CD4-positive, alpha-beta T cell (primary cell): ENCODE measurements around the gene CACNA1D. TPM values are rescaled to one million over a fixed set of nuclear protein-coding genes. Genes with fewer than 3 reads are reported as not detected.

ENCODE experiments used
- ATAC-seq: fragments of 200-7000 bp; cut with Tn5 transposase; one replicate; pipeline ENCODE4 v1.10.0; 2022; ENCODE audit warnings: mild to moderate bottlenecking; ENCODE audit not compliant: poor library complexity
- CTCF ChIA-PET: fragments of 350-600 bp; sonication (Branson Sonifier 250); formaldehyde crosslinking; loops from one replicate; lab custom pipeline; 2021; ENCODE audit warnings: antibody characterized with exemption, inconsistent platforms; lab: Charles Lee
- POLR2A ChIA-PET: fragments of 350-600 bp; sonication (Branson Sonifier 250); formaldehyde crosslinking; loops from one replicate; lab custom pipeline; 2021; ENCODE audit warnings: antibody characterized with exemption, inconsistent platforms; lab: Charles Lee
- DNase-seq, 14 experiments: peaks; one replicate each; pipeline ENCODE4 v3.0.0-alpha.2; 2013 to 2020; ENCODE audit warnings: mixed read lengths in 2 of 14
- H3K27ac ChIP-seq, 2 donors: one replicate each; pipeline versions ENCODE4 v1.5.1 to v1.7.0; 2013; ENCODE audit warnings: low read length in 2 of 2, low read depth in 1 of 2, mild to moderate bottlenecking in 1 of 2
- H3K27me3 ChIP-seq, 2 experiments: 1 replicate in 1 of 2; 2 replicates in 1 of 2; pipeline versions ENCODE4 v1.6.1 to v1.7.0; 2013; ENCODE audit warnings: low read length in 2 of 2, control low read depth in 1 of 2, mild to moderate bottlenecking in 1 of 2, moderate library complexity in 1 of 2; ENCODE audit not compliant: insufficient read depth in 2 of 2, control insufficient read depth in 1 of 2
- H3K36me3 ChIP-seq: one replicate; pipeline ENCODE4 v1.6.1; 2013; ENCODE audit warnings: low read length, control low read depth; ENCODE audit not compliant: insufficient read depth
- H3K4me1 ChIP-seq: one replicate; pipeline ENCODE4 v1.6.1; 2013; ENCODE audit warnings: low read length, control low read depth; ENCODE audit not compliant: insufficient read depth
- H3K4me3 ChIP-seq: one replicate; pipeline ENCODE4 v1.5.1; 2013; ENCODE audit warnings: mild to moderate bottlenecking, low read length, moderate library complexity
- H3K9me3 ChIP-seq, 2 experiments: 1 replicate in 1 of 2; 2 replicates in 1 of 2; pipeline versions ENCODE4 v1.6.1 to v1.7.0; 2013; ENCODE audit warnings: low read length in 2 of 2, mild to moderate bottlenecking in 2 of 2, control low read depth in 1 of 2, moderate library complexity in 1 of 2; ENCODE audit not compliant: control insufficient read depth in 1 of 2, insufficient read depth in 1 of 2
- H3K27ac Mint-ChIP-seq: one replicate; pipeline ENCODE4 v1.8.0; 2020; ENCODE audit warnings: mixed read lengths
- H3K27me3 Mint-ChIP-seq: one replicate; pipeline ENCODE4 v1.8.0; 2021; ENCODE audit warnings: mixed read lengths
- H3K36me3 Mint-ChIP-seq: one replicate; pipeline ENCODE4 v1.8.0; 2021; ENCODE audit warnings: low read depth, mixed read lengths
- H3K4me1 Mint-ChIP-seq: one replicate; pipeline ENCODE4 v1.8.0; 2021; ENCODE audit warnings: low read depth, mixed read lengths
- H3K4me3 Mint-ChIP-seq: one replicate; pipeline ENCODE4 v1.8.0; 2020; ENCODE audit warnings: mild to moderate bottlenecking, mixed read lengths
- H3K9me3 Mint-ChIP-seq: one replicate; pipeline ENCODE4 v1.8.0; 2020; ENCODE audit warnings: mixed read lengths
- CTCF ChIP-seq: fragments of 200-600 bp; IDR thresholded peaks from one replicate; pipeline ENCODE4 v1.8.0; 2022; ENCODE audit warnings: antibody characterized with exemption, mild to moderate bottlenecking
- intact Hi-C, 2 experiments: fragments of 100-400 bp; cut with DNase I in 1 of 2; cut with micrococcal nuclease in 1 of 2; formaldehyde crosslinking; loops; one replicate each; pipeline versions ENCODE4 v1.15.1 to v1.9.0; 2023 to 2025; cut with DNase I, micrococcal nuclease
- total RNA-seq, 174 experiments: library from RNA in 2 of 174; stranded (reverse) in 2 of 174; gene quantifications; one replicate each; pipeline ENCODE4 v1.2.3 and lab custom pipeline; 2021 to 2026

CACNA1D gene
- total RNA-seq, 2 experiments from 2014 or later, result not detected

- Mint-ChIP-seq H3K27me3 (peaks cover 8% of the 10 kb centered on the region), H3K36me3 (no peaks in the 10 kb centered on the region), H3K27ac (no peak overlapping the region), H3K4me3 (no peak overlapping the region), H3K9me3 (no peaks in the 10 kb centered on the region), H3K4me1 (no peaks in the 10 kb centered on the region)
- Histone ChIP-seq H3K27ac (no peak overlapping the region), H3K27me3 (no peaks in the 10 kb centered on the region), H3K4me1 (no peaks in the 10 kb centered on the region), H3K9me3 (no peaks in the 10 kb centered on the region), H3K4me3 (no peak overlapping the region), H3K36me3 (no peaks in the 10 kb centered on the region)
- ChIA-PET CTCF (no interaction called here), POLR2A (no interaction called here)
- intact Hi-C loops, result no loop called here
- ATAC-seq (no peak), DNase-seq (no peak)
- no peak for TF ChIP-seq CTCF
These were observed 305.0 kb downstream of the CACNA1D start for GRCh38 chr3:53799338-53799865.

GRCh38 chr3:53800041-53800906 lies 305.9 kb downstream of the CACNA1D start:
- Histone ChIP-seq H3K27me3 (no peaks in the 10 kb centered on the region), H3K4me1 (no peaks in the 10 kb centered on the region), H3K36me3 (no peaks in the 10 kb centered on the region), H3K9me3 (no peaks in the 10 kb centered on the region), H3K27ac (no peak overlapping the region), H3K4me3 (no peak overlapping the region)
- Mint-ChIP-seq H3K27ac (no peak overlapping the region), H3K9me3 (no peaks in the 10 kb centered on the region), H3K27me3 (peaks cover 8% of the 10 kb centered on the region), H3K4me1 (no peaks in the 10 kb centered on the region), H3K4me3 (no peak overlapping the region), H3K36me3 (no peaks in the 10 kb centered on the region)
- DNase-seq, result no peak
- ChIA-PET CTCF (no interaction called here), POLR2A (no interaction called here)
- intact Hi-C loops, result no loop called here
- no peak for TF ChIP-seq CTCF
- no peak for ATAC-seq

GRCh38 chr3:53801319-53801718 lies 306.9 kb downstream of the CACNA1D start:
- no peaks in the 10 kb centered on the region for H3K36me3 Mint-ChIP-seq
- intact Hi-C loops, result no loop called here
- no peak for ATAC-seq
- no peak overlapping the region for H3K27ac Mint-ChIP-seq
- Histone ChIP-seq H3K4me3 (no peak overlapping the region), H3K9me3 (no peaks in the 10 kb centered on the region), H3K4me1 (no peaks in the 10 kb centered on the region), H3K27me3 (no peaks in the 10 kb centered on the region), H3K27ac (no peak overlapping the region), H3K36me3 (no peaks in the 10 kb centered on the region)
- TF ChIP-seq CTCF, result no peak
- no peaks in the 10 kb centered on the region for H3K9me3 Mint-ChIP-seq
- no peak for DNase-seq
- H3K4me3 Mint-ChIP-seq, result no peak overlapping the region
- CTCF ChIA-PET, result no interaction called here
- H3K27me3 Mint-ChIP-seq, result peaks cover 9% of the 10 kb centered on the region
- POLR2A ChIA-PET, result no interaction called here
- H3K4me1 Mint-ChIP-seq, result no peaks in the 10 kb centered on the region
